Measurements from ENCODE around the gene BTN2A1. TPM values are rescaled to one million over a fixed set of nuclear protein-coding genes. Genes with fewer than 3 reads are reported as not detected.
A peak's percentile ranks its signal among the peaks of the same experiment; 100 is the strongest.

BTN2A1 gene
- total RNA-seq, 3 donors from 2014 or later = 26.1 to 37.7 (median 29.1) TPM

- no peaks in the 10 kb centered on the region for H3K36me3 ChIP-seq (ENCODE audit: low read depth)
- H3K9me3 ChIP-seq = no peaks in the 10 kb centered on the region
- no peak for ATAC-seq
- DNase-seq = no peak
- H3K4me1 ChIP-seq (ENCODE audit: low read depth) = no peaks in the 10 kb centered on the region
- intact Hi-C loops (cut with DNase I, micrococcal nuclease) = no loop called here
- no peak for TF ChIP-seq CTCF (IDR thresholded peaks at IDR 0.05)
- no peak overlapping the region for H3K4me3 ChIP-seq
Measured at GRCh38 chr6:26485112-26485780, 27.5 kb downstream of the BTN2A1 start.

- Histone ChIP-seq H3K4me1 (ENCODE audit: low read depth) (no peaks in the 10 kb centered on the region), H3K36me3 (ENCODE audit: low read depth) (no peaks in the 10 kb centered on the region), H3K4me3 (no peak overlapping the region), H3K9me3 (no peaks in the 10 kb centered on the region)
- TF ChIP-seq CTCF (IDR thresholded peaks at IDR 0.05) = no peak
- DNase-seq (no peak), ATAC-seq (no peak)
- intact Hi-C loops (cut with DNase I, micrococcal nuclease) = no loop called here
Measured at GRCh38 chr6:26486358-26486757, 28.6 kb downstream of the BTN2A1 start.

- no peaks in the 10 kb centered on the region for H3K36me3 ChIP-seq (ENCODE audit: low read depth)
- H3K9me3 ChIP-seq = no peaks in the 10 kb centered on the region
- intact Hi-C loops (cut with DNase I, micrococcal nuclease) = no loop called here
- DNase-seq (no peak), ATAC-seq (no peak)
- no peak overlapping the region for H3K4me3 ChIP-seq
- no peaks in the 10 kb centered on the region for H3K4me1 ChIP-seq (ENCODE audit: low read depth)
- no peak for TF ChIP-seq CTCF (IDR thresholded peaks at IDR 0.05)
Measured at GRCh38 chr6:26487466-26487865, 29.7 kb downstream of the BTN2A1 start.

- DNase-seq = peak in 1 of 3 donors; percentile 45
Measured at GRCh38 chr6:26489996-26490964, 32.5 kb downstream of the BTN2A1 start.

GRCh38 chr6:26491604-26492003 lies 33.8 kb downstream of the BTN2A1 start:
- TF ChIP-seq CTCF (IDR thresholded peaks at IDR 0.05) = no peak
- DNase-seq (no peak), ATAC-seq (no peak)
- no peaks in the 10 kb centered on the region for H3K36me3 ChIP-seq (ENCODE audit: low read depth)
- no peaks in the 10 kb centered on the region for H3K9me3 ChIP-seq
- intact Hi-C loops (cut with DNase I, micrococcal nuclease) = no loop called here
- H3K4me1 ChIP-seq (ENCODE audit: low read depth) = no peaks in the 10 kb centered on the region
- H3K4me3 ChIP-seq = no peak overlapping the region

More at GRCh38 chr6:26489996-26490964, 32.5 kb downstream of the BTN2A1 start:
- Histone ChIP-seq H3K4me1 (ENCODE audit: low read depth) (no peaks in the 10 kb centered on the region), H3K4me3 (no peak overlapping the region), H3K36me3 (ENCODE audit: low read depth) (no peaks in the 10 kb centered on the region), H3K9me3 (no peaks in the 10 kb centered on the region)
- TF ChIP-seq CTCF (IDR thresholded peaks at IDR 0.05) = no peak
- ATAC-seq = peak; percentile 65
- intact Hi-C loops (cut with DNase I, micrococcal nuclease) = no loop called here
